Pancreas (tissue), 10 donors: ENCODE results near the gene OLFML3. TPM values are rescaled to one million over a fixed set of nuclear protein-coding genes. Genes with fewer than 3 reads are reported as not detected.
A peak's percentile ranks its signal among the peaks of the same experiment; 100 is the strongest.

Experiments used
- ATAC-seq, 4 donors: fragments of 200-7000 bp; cut with Tn5 transposase; one replicate each; pipeline versions ENCODE4 v1.8.0 to v1.9.1; 2020; ENCODE audit warnings: mild to moderate bottlenecking in 4 of 4, moderate library complexity in 4 of 4
- DNase-seq, 6 donors: peaks; one replicate each; pipeline ENCODE4 v3.0.0-alpha.2; 2020
- FAIRE-seq: peaks from 2 replicates; lab custom pipeline; 2012; peaks lifted over from hg19 to GRCh38; lab: Jason Lieb, UNC
- H3K27ac ChIP-seq, 4 donors: fragments of 200-600 bp; sonication (generic); 1 replicate in 3 of 4; 2 replicates in 1 of 4; pipeline versions ENCODE4 v1.5.0 to v1.8.0; 2020
- H3K27me3 ChIP-seq, 4 donors: fragments of 200-600 bp; one replicate each; pipeline ENCODE4 v1.8.0; 2021
- H3K36me3 ChIP-seq, 3 donors: fragments of 200-600 bp; sonication (generic) in 1 of 3; one replicate each; pipeline versions ENCODE4 v1.5.0 to v1.8.0; 2020 to 2021
- H3K4me1 ChIP-seq, 3 donors: fragments of 200-600 bp; one replicate each; pipeline ENCODE4 v1.8.0; 2021
- H3K4me3 ChIP-seq, 4 donors: fragments of 200-600 bp; sonication (generic) in 2 of 4; one replicate each; pipeline versions ENCODE4 v1.5.0 to v1.8.0; 2020 to 2021
- H3K9me3 ChIP-seq, 4 donors: fragments of 200-600 bp; one replicate each; pipeline ENCODE4 v1.8.0; 2021
- WGBS, 2 donors: extraction: QIAGEN DNeasy Blood & Tissue Kit; methylation state at CpG; one replicate each; pipeline ENCODE4 v1.1.7; 2013; 5-methylcytosine and 5-hydroxymethylcytosine counted together
- intact Hi-C, 3 donors: fragments of 100-400 bp; cut with DNase I; formaldehyde crosslinking; loops; one replicate each; pipeline versions ENCODE4 v1.11.1 to v1.14.2; 2022
- polyA plus RNA-seq, 2 donors: library from polyadenylated mRNA; stranded (reverse); fragments of 200-250 nt; gene quantifications; one replicate each; pipeline ENCODE4 v1.2.3, GENCODE V29; 2013
- total RNA-seq, 6 donors: library from RNA; stranded (reverse); fragmentation: NEBNext Ultra II Directional in 4 of 6; extraction: Animal tissue kit (Norgen Biotek cat#: 25700) in 4 of 6; gene quantifications; one replicate each; pipeline versions ENCODE4 v1.2.1 to v1.2.4, GENCODE V29; 2021 to 2023
- TF ChIP-seq, protein P1 (sequence below), 4 donors: fragments of 200-600 bp; sonication (generic) in 3 of 4; IDR thresholded peaks; one replicate each; pipeline versions ENCODE4 v1.5.0 to v1.8.0; 2021; ENCODE audit warnings: antibody characterized with exemption in 4 of 4
- donor health status: healthy with polysubstance abuse.
- donor health status: DM: no; HTN: no; CAD: no; lungs with moderate emphysema.
- donor health status: DM: no; HTN: no; CAD: no.
- donor health status: control.
- donor health status: control.
- donor health status: Bipolar disorder and iron deficiency.
- donor health status: DM: yes; HTN: yes; CAD: no.
- donor health status: DM: no; HTN: no; CAD: no.
- donor health status: DM: no; HTN: no; CAD: no.
- donor health status: DM: yes; HTN: yes; CAD: no.

OLFML3 gene
- total and polyA plus RNA-seq, 8 donors: 3.7 to 39.2 (median 10.2) TPM

DNA sequence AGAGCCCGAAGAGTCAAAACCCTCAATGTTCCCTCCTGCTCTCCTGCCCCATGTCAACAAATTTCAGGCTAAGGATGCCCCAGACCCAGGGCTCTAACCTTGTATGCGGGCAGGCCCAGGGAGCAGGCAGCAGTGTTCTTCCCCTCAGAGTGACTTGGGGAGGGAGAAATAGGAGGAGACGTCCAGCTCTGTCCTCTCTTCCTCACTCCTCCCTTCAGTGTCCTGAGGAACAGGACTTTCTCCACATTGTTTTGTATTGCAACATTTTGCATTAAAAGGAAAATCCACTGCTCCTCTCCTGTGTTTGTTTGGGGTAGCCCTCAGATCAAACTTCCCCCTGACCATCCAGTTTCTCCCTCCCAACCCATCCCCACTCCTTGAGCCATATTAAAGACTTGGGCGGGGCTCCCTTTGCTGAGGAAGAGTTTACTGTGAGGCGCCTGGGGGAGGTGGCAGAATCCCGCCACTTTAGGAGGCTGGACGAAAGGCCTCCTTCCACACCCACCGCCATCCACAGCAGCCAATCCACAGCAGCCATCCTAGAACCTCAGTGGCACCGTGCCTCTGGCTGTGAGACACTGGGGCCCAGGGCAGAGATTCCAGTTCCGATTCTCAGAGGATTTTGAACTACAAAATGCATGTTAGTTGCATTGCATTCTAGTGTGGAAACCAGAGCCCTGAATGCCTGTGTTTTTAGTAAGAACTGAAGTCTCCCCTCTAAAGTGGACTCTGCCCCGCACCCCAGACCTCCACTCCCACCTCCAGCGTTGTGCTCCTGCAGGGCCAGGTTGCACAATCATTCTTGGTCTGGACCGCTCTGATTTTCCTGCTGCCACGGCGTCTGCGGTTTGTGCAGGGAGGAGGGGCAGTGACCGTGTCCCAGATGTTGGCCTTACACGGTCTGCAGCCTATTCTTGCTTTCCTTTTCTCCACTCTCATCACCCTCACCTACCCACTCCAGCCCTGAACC is 3.0 kb downstream of the OLFML3 start:
- H3K4me1 ChIP-seq: peaks cover 0 to 9% (median 0%) of the 10 kb centered on the region in 3 donors
- 34% methylated on average over 18 of the region's 18 CpGs for WGBS, 2 donors

DNA sequence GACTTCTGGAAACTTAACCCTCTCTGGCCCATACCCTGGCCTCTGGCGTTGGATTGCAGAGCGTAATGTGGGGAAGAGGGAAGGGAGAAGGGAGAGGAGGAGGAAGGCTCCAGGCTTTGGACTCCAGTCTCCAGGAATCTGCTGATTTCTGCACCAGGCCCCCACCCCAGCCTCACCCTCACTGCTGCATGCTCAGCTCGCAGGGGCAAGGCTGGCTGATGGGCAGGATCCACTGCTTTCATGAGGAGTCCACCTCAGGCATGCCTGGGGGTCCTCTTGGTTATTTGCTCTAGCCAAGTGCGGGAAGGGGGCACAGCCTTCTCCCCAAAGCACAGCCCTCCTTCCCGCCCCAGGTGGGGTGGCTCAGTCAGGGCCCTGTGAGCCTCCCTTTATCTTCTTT is 3.7 kb downstream of the OLFML3 start:
- FAIRE-seq (no peak), ATAC-seq (no peak), DNase-seq (no peak)
- TF ChIP-seq, protein P1, sequence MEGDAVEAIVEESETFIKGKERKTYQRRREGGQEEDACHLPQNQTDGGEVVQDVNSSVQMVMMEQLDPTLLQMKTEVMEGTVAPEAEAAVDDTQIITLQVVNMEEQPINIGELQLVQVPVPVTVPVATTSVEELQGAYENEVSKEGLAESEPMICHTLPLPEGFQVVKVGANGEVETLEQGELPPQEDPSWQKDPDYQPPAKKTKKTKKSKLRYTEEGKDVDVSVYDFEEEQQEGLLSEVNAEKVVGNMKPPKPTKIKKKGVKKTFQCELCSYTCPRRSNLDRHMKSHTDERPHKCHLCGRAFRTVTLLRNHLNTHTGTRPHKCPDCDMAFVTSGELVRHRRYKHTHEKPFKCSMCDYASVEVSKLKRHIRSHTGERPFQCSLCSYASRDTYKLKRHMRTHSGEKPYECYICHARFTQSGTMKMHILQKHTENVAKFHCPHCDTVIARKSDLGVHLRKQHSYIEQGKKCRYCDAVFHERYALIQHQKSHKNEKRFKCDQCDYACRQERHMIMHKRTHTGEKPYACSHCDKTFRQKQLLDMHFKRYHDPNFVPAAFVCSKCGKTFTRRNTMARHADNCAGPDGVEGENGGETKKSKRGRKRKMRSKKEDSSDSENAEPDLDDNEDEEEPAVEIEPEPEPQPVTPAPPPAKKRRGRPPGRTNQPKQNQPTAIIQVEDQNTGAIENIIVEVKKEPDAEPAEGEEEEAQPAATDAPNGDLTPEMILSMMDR (IDR thresholded peaks at IDR 0.05): no peak
- Histone ChIP-seq H3K36me3 (no peaks in the 10 kb centered on the region), H3K27ac (no peak overlapping the region), H3K4me1 (peaks cover 0 to 9% (median 0%) of the 10 kb centered on the region in 3 donors), H3K4me3 (no peak overlapping the region), H3K27me3 (no peaks in the 10 kb centered on the region), H3K9me3 (no peaks in the 10 kb centered on the region)
- WGBS, 2 donors: 66 to 70% methylated on average over 5 of the region's 5 CpGs
- intact Hi-C loops: loop anchor here in 2 of 3 donors (5.0 kb wide), 2 partner anchors 299 to 304 kb away; no protein-coding TSS in a partner anchor

More for the DNA sequence above, 3.0 kb downstream of the OLFML3 start:
- no peaks in the 10 kb centered on the region for H3K27me3 ChIP-seq
- ATAC-seq (peak; percentile 23 to 58 (median 57)), DNase-seq (peak in 2 of 6 donors; percentile 34 to 50), FAIRE-seq (no peak)
- TF ChIP-seq, protein P1 (IDR thresholded peaks at IDR 0.05): no peak
- no peak overlapping the region for H3K4me3 ChIP-seq
- no peaks in the 10 kb centered on the region for H3K9me3 ChIP-seq
- no peaks in the 10 kb centered on the region for H3K36me3 ChIP-seq
- H3K27ac ChIP-seq: no peak overlapping the region
- intact Hi-C loops: loop anchor here in 2 of 3 donors (5.0 kb wide), 2 partner anchors 300 to 305 kb away; no protein-coding TSS in a partner anchor

DNA sequence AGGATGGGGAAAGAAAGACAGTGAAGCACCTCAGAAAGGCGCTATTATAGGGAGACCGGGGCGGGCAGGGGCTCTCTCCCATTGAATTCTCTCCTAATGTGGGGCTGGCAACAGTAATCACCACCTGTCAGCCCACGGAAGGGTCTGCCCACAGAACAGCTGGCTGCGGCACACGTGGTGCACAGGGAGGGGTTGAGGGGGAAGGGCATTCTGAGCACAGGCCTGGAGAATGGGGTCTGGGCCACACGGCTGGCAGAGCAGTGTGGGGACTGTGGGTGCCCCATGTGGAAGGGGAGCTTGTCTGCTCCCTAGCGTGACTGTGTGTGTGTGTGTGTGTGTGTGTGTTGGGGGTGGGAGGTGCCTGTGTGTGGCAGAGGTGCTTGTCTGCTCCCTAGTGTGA is 4.1 kb downstream of the OLFML3 start:
- Histone ChIP-seq H3K36me3 (no peaks in the 10 kb centered on the region), H3K27me3 (no peaks in the 10 kb centered on the region), H3K9me3 (no peaks in the 10 kb centered on the region), H3K4me3 (no peak overlapping the region), H3K4me1 (peaks cover 0 to 7% (median 0%) of the 10 kb centered on the region in 3 donors), H3K27ac (no peak overlapping the region)
- intact Hi-C loops: loop anchor here in 2 of 3 donors (5.0 kb wide), 2 partner anchors 299 to 304 kb away; no protein-coding TSS in a partner anchor
- WGBS, 2 donors: 70 to 82% methylated on average over 8 of the region's 8 CpGs
- FAIRE-seq: no peak
- TF ChIP-seq, protein P1 (IDR thresholded peaks at IDR 0.05): no peak
- ATAC-seq: no peak
- no peak for DNase-seq

DNA sequence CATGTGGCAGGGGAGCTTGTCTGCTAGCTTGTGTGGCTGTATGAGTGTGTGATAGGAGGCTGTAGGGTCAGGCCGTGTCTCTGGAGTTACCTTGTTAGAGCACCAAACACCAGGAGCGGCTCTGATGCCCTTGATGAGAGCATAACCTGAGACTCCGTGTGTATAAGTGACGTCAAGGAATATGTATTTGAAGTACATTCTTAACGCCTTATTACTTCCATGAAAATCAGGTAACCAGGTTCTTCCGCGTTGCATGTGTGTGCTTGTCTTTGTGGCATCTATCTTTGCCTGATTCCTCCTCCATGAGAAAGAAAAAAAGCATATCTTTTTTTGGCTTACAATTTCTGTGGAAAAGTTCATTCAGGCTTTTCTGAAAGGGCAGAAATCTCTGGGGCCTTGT is 4.6 kb downstream of the OLFML3 start:
- TF ChIP-seq, protein P1 (IDR thresholded peaks at IDR 0.05): no peak
- ATAC-seq: no peak
- intact Hi-C loops: loop anchor here in 2 of 3 donors (5.0 kb wide), 2 partner anchors 298 to 303 kb away; no protein-coding TSS in a partner anchor
- Histone ChIP-seq H3K4me1 (peaks cover 0 to 2% (median 0%) of the 10 kb centered on the region in 3 donors), H3K27ac (no peak overlapping the region), H3K9me3 (no peaks in the 10 kb centered on the region), H3K36me3 (no peaks in the 10 kb centered on the region), H3K27me3 (no peaks in the 10 kb centered on the region), H3K4me3 (no peak overlapping the region)
- no peak for DNase-seq
- WGBS, 2 donors: 77 to 81% methylated on average over 7 of the region's 7 CpGs
- FAIRE-seq: no peak
